B cell (primary cell): ENCODE measurements around the gene FALEC. TPM values are rescaled to one million over a fixed set of nuclear protein-coding genes. Genes with fewer than 3 reads are reported as not detected.

ENCODE experiments used
- ATAC-seq: fragments of 200-7000 bp; cut with Tn5 transposase; one replicate; pipeline ENCODE4 v1.10.0; 2021; ENCODE audit warnings: low read depth, mild to moderate bottlenecking, moderate number of reproducible peaks, moderate library complexity
- CTCF ChIA-PET: fragments of 350-600 bp; sonication (Branson Sonifier 250); formaldehyde crosslinking; loops from one replicate; lab custom pipeline; 2021; ENCODE audit warnings: antibody characterized with exemption, inconsistent platforms; lab: Charles Lee
- POLR2A ChIA-PET: fragments of 350-600 bp; sonication (Branson Sonifier 250); formaldehyde crosslinking; loops from one replicate; lab custom pipeline; 2021; ENCODE audit warnings: antibody characterized with exemption; lab: Charles Lee
- DNase-seq: peaks from one replicate; pipeline ENCODE4 v3.0.0; 2013
- H2AFZ ChIP-seq: 2 replicates; pipeline ENCODE4 v1.6.1; 2012; ENCODE audit warnings: mild to moderate bottlenecking, low read depth, low read length; ENCODE audit not compliant: insufficient read depth, poor library complexity, severe bottlenecking
- H3K27ac ChIP-seq, 2 donors: 1 replicate in 1 of 2; 2 replicates in 1 of 2; pipeline ENCODE4 v1.5.1; 2012 to 2013; ENCODE audit warnings: low read length in 2 of 2, mild to moderate bottlenecking in 2 of 2, moderate library complexity in 1 of 2
- H3K27me3 ChIP-seq, 4 experiments: fragments of 200-600 bp in 1 of 4; sonication (generic) in 1 of 4; replicated peaks in 1 of 4; 1 replicate in 2 of 4; 2 replicates in 2 of 4; pipeline versions ENCODE4 v1.6.1 to v1.7.0; 2013 to 2016; ENCODE audit warnings: low read length in 3 of 4, mild to moderate bottlenecking in 2 of 4, mixed read lengths in 1 of 4, moderate library complexity in 1 of 4; ENCODE audit not compliant: insufficient read depth in 4 of 4, control insufficient read depth in 3 of 4; ENCODE audit errors: control extremely low read depth in 1 of 4
- H3K36me3 ChIP-seq, 2 experiments: replicated peaks in 1 of 2; 1 replicate in 1 of 2; 2 replicates in 1 of 2; pipeline versions ENCODE4 v1.6.1 to v1.7.1; 2013; ENCODE audit warnings: low read length in 1 of 2; ENCODE audit not compliant: insufficient read depth in 2 of 2, control insufficient read depth in 1 of 2; ENCODE audit errors: control extremely low read depth in 1 of 2, extremely low read depth in 1 of 2
- H3K4me1 ChIP-seq, 2 donors: fragments of 200-600 bp in 1 of 2; sonication (generic) in 1 of 2; 1 replicate in 1 of 2; 2 replicates in 1 of 2; pipeline versions ENCODE4 v1.5.1 to v1.6.1; 2013 to 2017; ENCODE audit warnings: low read length in 2 of 2; ENCODE audit not compliant: control insufficient read depth in 2 of 2, insufficient read depth in 2 of 2
- H3K4me2 ChIP-seq: replicated peaks from 2 replicates; pipeline ENCODE3; 2012; ENCODE audit warnings: mild to moderate bottlenecking, low read depth, low read length; ENCODE audit not compliant: poor library complexity, severe bottlenecking
- H3K4me3 ChIP-seq, 5 experiments: fragments of 200-600 bp in 1 of 5; sonication (generic) in 1 of 5; 1 replicate in 3 of 5; 2 replicates in 2 of 5; pipeline versions ENCODE4 v1.5.1 to v1.7.0; 2011 to 2016; ENCODE audit warnings: low read length in 4 of 5, mild to moderate bottlenecking in 4 of 5, low read depth in 2 of 5, control low read depth in 1 of 5, moderate library complexity in 1 of 5; ENCODE audit not compliant: insufficient read depth in 1 of 5; ENCODE audit errors: control extremely low read depth in 1 of 5, extremely low read depth in 1 of 5
- H3K79me2 ChIP-seq: fragments of 200-600 bp; sonication (generic); one replicate; pipeline ENCODE4 v1.6.0; 2016; ENCODE audit warnings: low read length; ENCODE audit not compliant: control insufficient read depth, insufficient read depth
- H3K9ac ChIP-seq: fragments of 200-600 bp; sonication (generic); 2 replicates; pipeline ENCODE4 v1.6.1; 2017; ENCODE audit warnings: mild to moderate bottlenecking, low read length, moderate library complexity
- H3K9me3 ChIP-seq, 3 donors: one replicate each; pipeline versions ENCODE4 v1.6.1 to v1.7.1; 2013; ENCODE audit warnings: low read length in 2 of 3; ENCODE audit not compliant: control insufficient read depth in 2 of 3, insufficient read depth in 1 of 3; ENCODE audit errors: control extremely low read depth in 1 of 3
- H4K20me1 ChIP-seq: 2 replicates; pipeline ENCODE4 v1.6.0; 2012; ENCODE audit warnings: mild to moderate bottlenecking, low read length; ENCODE audit not compliant: insufficient read depth, control insufficient read depth, poor library complexity, severe bottlenecking
- H3K27ac Mint-ChIP-seq: one replicate; pipeline ENCODE4 v1.8.0; 2021; ENCODE audit warnings: mixed read lengths
- H3K27me3 Mint-ChIP-seq: one replicate; pipeline ENCODE4 v1.8.0; 2021; ENCODE audit warnings: mixed read lengths
- H3K4me1 Mint-ChIP-seq: one replicate; pipeline ENCODE4 v1.8.0; 2021; ENCODE audit warnings: mixed read lengths
- H3K4me3 Mint-ChIP-seq: one replicate; pipeline ENCODE4 v1.8.0; 2021; ENCODE audit warnings: mixed read lengths
- H3K9me3 Mint-ChIP-seq: one replicate; pipeline ENCODE4 v1.8.0; 2022; ENCODE audit warnings: mixed read lengths; ENCODE audit not compliant: insufficient read depth
- EZH2 ChIP-seq: IDR thresholded peaks from 2 replicates; pipeline ENCODE4 v1.6.1; 2012; ENCODE audit warnings: borderline replicate concordance, low read depth, mild to moderate bottlenecking, moderate library complexity, low read length; ENCODE audit not compliant: insufficient read depth, poor library complexity, severe bottlenecking
- WGBS: methylation state at CpG from one replicate; pipeline ENCODE4 v1.1.5; 2013; ENCODE audit warnings: missing lambda C conversion rate; ENCODE audit not compliant: insufficient coverage; 5-methylcytosine and 5-hydroxymethylcytosine counted together
- intact Hi-C: fragments of 100-400 bp; cut with micrococcal nuclease; formaldehyde crosslinking; loops from one replicate; pipeline ENCODE4 v1.10.0; 2022
- polyA plus RNA-seq: library from polyadenylated mRNA; depleted of rRNA; stranded (reverse); fragments of >200 nt; gene quantifications from 2 replicates; pipeline ENCODE4 v1.2.3, GENCODE V29; 2012
- total RNA-seq, 2 donors: library from RNA; stranded (reverse); fragments of 120-200 nt in 1 of 2; gene quantifications; 1 replicate in 1 of 2; 2 replicates in 1 of 2; pipeline versions ENCODE4 v1.2.3 to v1.2.4, GENCODE V29; 2013 to 2022
- TF ChIP-seq, protein P1 (sequence below): fragments of 200-600 bp; IDR thresholded peaks from one replicate; pipeline ENCODE4 v1.8.0; 2022; ENCODE audit warnings: antibody characterized with exemption, mild to moderate bottlenecking

The FALEC gene
- total and polyA plus RNA-seq, 2 donors (not counting 1 experiment from before 2014, with no cell fraction given), result 1.1 to 2.6 TPM

DNA sequence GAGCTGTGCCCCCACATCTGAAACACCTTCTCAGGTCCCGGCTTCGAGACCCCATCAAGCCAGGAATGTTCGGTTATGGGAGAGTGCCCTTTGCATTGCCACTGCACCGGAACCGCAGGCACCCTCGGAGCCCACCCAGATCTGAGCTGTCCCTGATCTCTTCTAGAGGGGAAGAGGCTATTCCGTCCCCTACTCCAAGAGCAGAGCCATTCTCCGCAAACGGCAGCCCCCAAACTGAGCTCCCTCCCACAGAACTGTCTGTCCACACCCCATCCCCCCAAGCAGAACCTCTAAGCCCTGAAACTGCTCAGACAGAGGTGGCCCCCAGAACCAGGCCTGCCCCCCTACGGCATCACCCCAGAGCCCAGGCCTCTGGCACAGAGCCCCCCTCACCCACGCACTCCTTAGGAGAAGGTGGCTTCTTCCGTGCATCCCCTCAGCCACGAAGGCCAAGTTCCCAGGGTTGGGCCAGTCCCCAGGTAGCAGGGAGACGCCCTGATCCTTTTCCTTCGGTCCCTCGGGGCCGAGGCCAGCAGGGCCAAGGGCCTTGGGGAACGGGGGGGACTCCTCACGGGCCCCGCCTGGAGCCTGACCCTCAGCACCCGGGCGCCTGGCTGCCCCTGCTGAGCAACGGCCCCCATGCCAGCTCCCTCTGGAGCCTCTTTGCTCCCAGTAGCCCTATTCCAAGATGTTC lies 38.0 kb downstream of the FALEC start:
- no peak overlapping the region for H3K27ac ChIP-seq
- peaks cover 16 to 25% of the 10 kb centered on the region in 2 donors for H3K4me1 ChIP-seq
- H3K27me3 Mint-ChIP-seq, result peaks cover 5% of the 10 kb centered on the region
- ATAC-seq (no peak), DNase-seq (no peak)
- 95% methylated on average over 23 of the region's 23 CpGs for WGBS
- TF ChIP-seq EZH2, result no peak
- TF ChIP-seq, protein P1, sequence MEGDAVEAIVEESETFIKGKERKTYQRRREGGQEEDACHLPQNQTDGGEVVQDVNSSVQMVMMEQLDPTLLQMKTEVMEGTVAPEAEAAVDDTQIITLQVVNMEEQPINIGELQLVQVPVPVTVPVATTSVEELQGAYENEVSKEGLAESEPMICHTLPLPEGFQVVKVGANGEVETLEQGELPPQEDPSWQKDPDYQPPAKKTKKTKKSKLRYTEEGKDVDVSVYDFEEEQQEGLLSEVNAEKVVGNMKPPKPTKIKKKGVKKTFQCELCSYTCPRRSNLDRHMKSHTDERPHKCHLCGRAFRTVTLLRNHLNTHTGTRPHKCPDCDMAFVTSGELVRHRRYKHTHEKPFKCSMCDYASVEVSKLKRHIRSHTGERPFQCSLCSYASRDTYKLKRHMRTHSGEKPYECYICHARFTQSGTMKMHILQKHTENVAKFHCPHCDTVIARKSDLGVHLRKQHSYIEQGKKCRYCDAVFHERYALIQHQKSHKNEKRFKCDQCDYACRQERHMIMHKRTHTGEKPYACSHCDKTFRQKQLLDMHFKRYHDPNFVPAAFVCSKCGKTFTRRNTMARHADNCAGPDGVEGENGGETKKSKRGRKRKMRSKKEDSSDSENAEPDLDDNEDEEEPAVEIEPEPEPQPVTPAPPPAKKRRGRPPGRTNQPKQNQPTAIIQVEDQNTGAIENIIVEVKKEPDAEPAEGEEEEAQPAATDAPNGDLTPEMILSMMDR, result no peak
- no peak overlapping the region for H2AFZ ChIP-seq
- CTCF ChIA-PET, result interaction anchor here (1.1 kb wide), 1 partner anchor 67 kb away, joined by 7 read pairs; no protein-coding TSS in a partner anchor
- H3K36me3 ChIP-seq, result no peaks in the 10 kb centered on the region
- peaks cover 0 to 22% (median 6%) of the 10 kb centered on the region in 4 experiments for H3K27me3 ChIP-seq
- H3K27ac Mint-ChIP-seq, result no peak overlapping the region
- H3K9me3 Mint-ChIP-seq, result no peaks in the 10 kb centered on the region
- H4K20me1 ChIP-seq, result no peaks in the 10 kb centered on the region
- no peak overlapping the region for H3K4me3 ChIP-seq
- POLR2A ChIA-PET, result no interaction called here
- peaks cover 25% of the 10 kb centered on the region for H3K4me1 Mint-ChIP-seq
- no peaks in the 10 kb centered on the region for H3K9me3 ChIP-seq
- no peak overlapping the region for H3K9ac ChIP-seq
- intact Hi-C loops, result no loop called here
- H3K4me3 Mint-ChIP-seq, result no peak overlapping the region
- no peaks in the 10 kb centered on the region for H3K79me2 ChIP-seq
- no peak overlapping the region for H3K4me2 ChIP-seq

DNA sequence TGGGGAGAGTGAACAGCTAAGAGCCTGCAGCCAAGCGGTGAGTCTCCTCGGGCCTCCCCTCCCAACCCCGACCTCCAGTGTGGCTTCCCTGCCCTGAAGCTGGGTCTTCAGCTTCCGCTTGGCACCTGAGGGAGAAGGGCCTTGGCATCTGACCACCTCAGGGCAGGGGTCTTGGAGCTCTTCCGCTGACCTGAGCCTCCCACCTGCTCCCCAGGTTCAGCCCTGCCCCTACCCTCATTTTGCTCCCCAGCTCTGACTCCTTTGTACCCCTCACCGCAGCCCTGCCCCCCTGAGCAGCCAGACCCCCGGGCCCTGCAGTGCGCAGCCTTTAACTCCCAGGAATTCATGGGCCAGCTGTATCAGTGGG lies 38.5 kb downstream of the FALEC start:
- no peak overlapping the region for H2AFZ ChIP-seq
- peaks cover 24% of the 10 kb centered on the region for H3K4me1 Mint-ChIP-seq
- no peak overlapping the region for H3K4me3 Mint-ChIP-seq
- ATAC-seq, result no peak
- intact Hi-C loops, result no loop called here
- 96% methylated on average over 6 of the region's 8 CpGs for WGBS
- H3K4me3 ChIP-seq, result no peak overlapping the region
- peaks cover 4% of the 10 kb centered on the region for H3K27me3 Mint-ChIP-seq
- H3K27ac ChIP-seq, result no peak overlapping the region
- POLR2A ChIA-PET, result no interaction called here
- peaks cover under 1% of the 10 kb centered on the region for H3K79me2 ChIP-seq
- H4K20me1 ChIP-seq, result no peaks in the 10 kb centered on the region
- TF ChIP-seq EZH2, result no peak
- TF ChIP-seq, protein P1, result no peak
- H3K4me2 ChIP-seq, result no peak overlapping the region
- H3K9ac ChIP-seq, result no peak overlapping the region
- H3K36me3 ChIP-seq, result no peaks in the 10 kb centered on the region
- CTCF ChIA-PET, result interaction anchor here (1.1 to 14.8 kb wide), 2 partner anchors 23 to 67 kb away, joined by 7 to 497 read pairs; partner anchors contain the start of gene MCL1
- no peaks in the 10 kb centered on the region for H3K9me3 Mint-ChIP-seq
- peaks cover 0 to 20% (median 5%) of the 10 kb centered on the region in 4 experiments for H3K27me3 ChIP-seq
- H3K9me3 ChIP-seq, result no peaks in the 10 kb centered on the region
- no peak overlapping the region for H3K27ac Mint-ChIP-seq
- DNase-seq, result no peak
- H3K4me1 ChIP-seq, result peaks cover 14 to 23% of the 10 kb centered on the region in 2 donors
